Neural progenitor cell (in vitro differentiated cells): Measurements from ENCODE around the gene RALGAPA1. TPM values are rescaled to one million over a fixed set of nuclear protein-coding genes. Genes with fewer than 3 reads are reported as not detected.

Experiments used
- DNase-seq: peaks from one replicate; pipeline ENCODE4 v3.0.0-alpha.2; 2016; ENCODE audit warnings: low spot score
- H2AFZ ChIP-seq: fragments of 200-600 bp; sonication (generic); replicated peaks from 2 replicates; pipeline ENCODE4 v1.6.1; 2016; ENCODE audit warnings: antibody characterized with exemption
- H3F3A ChIP-seq: fragments of 200-600 bp; sonication (generic); 2 replicates; pipeline ENCODE4 v1.6.1; 2016; ENCODE audit warnings: antibody characterized with exemption, low read depth
- H3K27ac ChIP-seq: fragments of 200-600 bp; sonication (generic); 2 replicates; pipeline ENCODE4 v1.5.1; 2016; ENCODE audit warnings: mild to moderate bottlenecking
- H3K27me3 ChIP-seq: fragments of 200-600 bp; sonication (generic); 2 replicates; pipeline ENCODE4 v1.6.1; 2016; ENCODE audit warnings: mild to moderate bottlenecking, moderate library complexity
- H3K36me3 ChIP-seq: fragments of 200-600 bp; sonication (generic); 2 replicates; pipeline ENCODE4 v1.5.1; 2016
- H3K4me1 ChIP-seq: fragments of 200-600 bp; sonication (generic); 2 replicates; pipeline ENCODE4 v1.6.1; 2016; ENCODE audit warnings: mixed run types
- H3K4me2 ChIP-seq: fragments of 200-600 bp; sonication (generic); 2 replicates; pipeline ENCODE4 v1.6.1; 2016
- H3K4me3 ChIP-seq: fragments of 200-600 bp; sonication (generic); 2 replicates; pipeline ENCODE4 v1.5.1; 2016
- H3K79me2 ChIP-seq: fragments of 200-600 bp; sonication (generic); 2 replicates; pipeline ENCODE4 v1.6.1; 2016; ENCODE audit warnings: low read depth
- H3K9ac ChIP-seq: fragments of 200-600 bp; sonication (generic); 2 replicates; pipeline ENCODE4 v1.6.1; 2016
- H3K9me3 ChIP-seq: fragments of 200-600 bp; sonication (generic); 2 replicates; pipeline ENCODE4 v1.5.1; 2016; ENCODE audit warnings: low read depth
- H4K20me1 ChIP-seq: fragments of 200-600 bp; sonication (generic); 2 replicates; pipeline ENCODE4 v1.6.1; 2016; ENCODE audit warnings: low read depth
- H3K27ac Mint-ChIP-seq: 3 replicates; pipeline ENCODE4 v1.8.0; 2021; ENCODE audit warnings: mixed read lengths
- H3K27me3 Mint-ChIP-seq: 2 replicates; pipeline ENCODE4 v1.8.0; 2022; ENCODE audit warnings: low read depth, mild to moderate bottlenecking, inconsistent platforms, moderate library complexity, mixed read lengths; ENCODE audit not compliant: insufficient read depth
- H3K36me3 Mint-ChIP-seq: 3 replicates; pipeline ENCODE4 v1.8.0; 2021; ENCODE audit warnings: mixed read lengths
- H3K4me1 Mint-ChIP-seq: 3 replicates; pipeline ENCODE4 v1.8.0; 2021; ENCODE audit warnings: mixed read lengths
- H3K4me3 Mint-ChIP-seq: 3 replicates; pipeline ENCODE4 v1.8.0; 2021; ENCODE audit warnings: mild to moderate bottlenecking, moderate library complexity, mixed read lengths
- H3K9me3 Mint-ChIP-seq: 3 replicates; pipeline ENCODE4 v1.8.0; 2020; ENCODE audit warnings: mixed read lengths
- EZH2 ChIP-seq: fragments of 200-600 bp; sonication (generic); IDR thresholded peaks from 2 replicates; pipeline ENCODE4 v1.6.1; 2017; ENCODE audit warnings: antibody characterized with exemption, mild to moderate bottlenecking, moderate library complexity
- EZH2phosphoT487 ChIP-seq: fragments of 200-600 bp; sonication (generic); IDR thresholded peaks from 2 replicates; pipeline ENCODE4 v1.6.1; 2017; ENCODE audit warnings: antibody characterized with exemption
- total RNA-seq: library from RNA; depleted of rRNA; stranded (reverse); fragments of >200 nt; gene quantifications from 2 replicates; pipeline ENCODE4 v1.2.3, GENCODE V29; 2015; ENCODE audit warnings: low replicate concordance
- TF ChIP-seq, protein P1 (sequence below): fragments of 200-600 bp; sonication (generic); IDR thresholded peaks from 2 replicates; pipeline ENCODE4 v1.5.1; 2017; ENCODE audit warnings: antibody characterized with exemption, mild to moderate bottlenecking

RALGAPA1 gene
- total RNA-seq, 1 donor from 2014 or later: 31.7 TPM

GRCh38 chr14:35761922-35762321, 47.2 kb downstream of the RALGAPA1 start:
- Histone ChIP-seq H3K4me3 (no peak overlapping the region), H3K79me2 (no peaks in the 10 kb centered on the region), H2AFZ (no peak overlapping the region), H4K20me1 (no peaks in the 10 kb centered on the region), H3K9me3 (no peaks in the 10 kb centered on the region), H3K27ac (no peak overlapping the region), H3K27me3 (no peaks in the 10 kb centered on the region), H3F3A (no peaks in the 10 kb centered on the region), H3K9ac (no peak overlapping the region), H3K4me1 (no peaks in the 10 kb centered on the region), H3K36me3 (no peaks in the 10 kb centered on the region), H3K4me2 (no peak overlapping the region)
- DNase-seq: no peak
- no peaks in the 10 kb centered on the region for H3K4me1 Mint-ChIP-seq
- no peaks in the 10 kb centered on the region for H3K27me3 Mint-ChIP-seq
- no peaks in the 10 kb centered on the region for H3K9me3 Mint-ChIP-seq
- TF ChIP-seq, protein P1, sequence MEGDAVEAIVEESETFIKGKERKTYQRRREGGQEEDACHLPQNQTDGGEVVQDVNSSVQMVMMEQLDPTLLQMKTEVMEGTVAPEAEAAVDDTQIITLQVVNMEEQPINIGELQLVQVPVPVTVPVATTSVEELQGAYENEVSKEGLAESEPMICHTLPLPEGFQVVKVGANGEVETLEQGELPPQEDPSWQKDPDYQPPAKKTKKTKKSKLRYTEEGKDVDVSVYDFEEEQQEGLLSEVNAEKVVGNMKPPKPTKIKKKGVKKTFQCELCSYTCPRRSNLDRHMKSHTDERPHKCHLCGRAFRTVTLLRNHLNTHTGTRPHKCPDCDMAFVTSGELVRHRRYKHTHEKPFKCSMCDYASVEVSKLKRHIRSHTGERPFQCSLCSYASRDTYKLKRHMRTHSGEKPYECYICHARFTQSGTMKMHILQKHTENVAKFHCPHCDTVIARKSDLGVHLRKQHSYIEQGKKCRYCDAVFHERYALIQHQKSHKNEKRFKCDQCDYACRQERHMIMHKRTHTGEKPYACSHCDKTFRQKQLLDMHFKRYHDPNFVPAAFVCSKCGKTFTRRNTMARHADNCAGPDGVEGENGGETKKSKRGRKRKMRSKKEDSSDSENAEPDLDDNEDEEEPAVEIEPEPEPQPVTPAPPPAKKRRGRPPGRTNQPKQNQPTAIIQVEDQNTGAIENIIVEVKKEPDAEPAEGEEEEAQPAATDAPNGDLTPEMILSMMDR: no peak
- no peak for TF ChIP-seq EZH2
- no peak for TF ChIP-seq EZH2phosphoT487
- no peak overlapping the region for H3K27ac Mint-ChIP-seq
- H3K36me3 Mint-ChIP-seq: peaks cover 2% of the 10 kb centered on the region
- H3K4me3 Mint-ChIP-seq: no peak overlapping the region

DNA sequence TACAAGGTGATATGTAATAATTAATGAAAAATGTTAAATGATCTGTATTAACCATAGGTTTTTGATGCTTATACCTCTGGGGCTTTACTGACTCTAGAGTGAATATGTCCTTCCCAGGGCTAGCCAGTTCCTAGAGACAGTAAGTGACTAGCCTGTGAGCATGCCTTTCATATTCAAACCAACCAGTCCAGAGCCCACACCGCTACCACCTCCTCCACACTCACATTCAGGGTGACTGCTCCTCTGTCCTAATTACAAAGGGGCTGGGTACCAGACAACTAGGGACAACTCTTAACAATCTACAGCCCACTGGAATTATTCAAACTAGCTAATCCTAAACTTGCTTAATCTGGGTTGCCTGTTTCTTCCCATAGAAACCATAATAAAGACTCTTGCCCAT, 49.0 kb downstream of the RALGAPA1 start:
- peaks cover 3% of the 10 kb centered on the region for H3K36me3 Mint-ChIP-seq
- Histone ChIP-seq H3F3A (no peaks in the 10 kb centered on the region), H3K4me1 (no peaks in the 10 kb centered on the region), H3K27ac (no peak overlapping the region), H3K79me2 (no peaks in the 10 kb centered on the region), H3K36me3 (no peaks in the 10 kb centered on the region), H4K20me1 (no peaks in the 10 kb centered on the region), H3K9ac (no peak overlapping the region), H3K9me3 (no peaks in the 10 kb centered on the region), H2AFZ (no peak overlapping the region), H3K27me3 (no peaks in the 10 kb centered on the region), H3K4me2 (no peak overlapping the region), H3K4me3 (no peak overlapping the region)
- TF ChIP-seq EZH2 (no peak), EZH2phosphoT487 (no peak)
- TF ChIP-seq, protein P1: no peak
- DNase-seq: no peak
- no peak overlapping the region for H3K4me3 Mint-ChIP-seq
- no peaks in the 10 kb centered on the region for H3K4me1 Mint-ChIP-seq
- no peaks in the 10 kb centered on the region for H3K27me3 Mint-ChIP-seq
- no peaks in the 10 kb centered on the region for H3K9me3 Mint-ChIP-seq
- no peak overlapping the region for H3K27ac Mint-ChIP-seq

GRCh38 chr14:35758523-35759129, 50.5 kb downstream of the RALGAPA1 start:
- Histone ChIP-seq H3F3A (no peaks in the 10 kb centered on the region), H3K4me1 (no peaks in the 10 kb centered on the region), H2AFZ (no peak overlapping the region), H3K36me3 (no peaks in the 10 kb centered on the region), H4K20me1 (no peaks in the 10 kb centered on the region), H3K4me3 (no peak overlapping the region), H3K27me3 (no peaks in the 10 kb centered on the region), H3K27ac (no peak overlapping the region), H3K4me2 (no peak overlapping the region), H3K79me2 (no peaks in the 10 kb centered on the region), H3K9me3 (no peaks in the 10 kb centered on the region), H3K9ac (no peak overlapping the region)
- DNase-seq: no peak
- TF ChIP-seq, protein P1: no peak
- H3K4me3 Mint-ChIP-seq: no peak overlapping the region
- H3K27ac Mint-ChIP-seq: no peak overlapping the region
- H3K36me3 Mint-ChIP-seq: peaks cover 15% of the 10 kb centered on the region
- H3K4me1 Mint-ChIP-seq: no peaks in the 10 kb centered on the region
- no peaks in the 10 kb centered on the region for H3K9me3 Mint-ChIP-seq
- H3K27me3 Mint-ChIP-seq: no peaks in the 10 kb centered on the region
